Neural cell (in vitro differentiated cells): ENCODE results near the gene PPP1R12C. TPM values are rescaled to one million over a fixed set of nuclear protein-coding genes. Genes with fewer than 3 reads are reported as not detected.

Experiments
- H2AFZ ChIP-seq: fragments of 200-600, 300-800 bp; sonication (generic), shearing (Covaris generic); 2 replicates; pipeline ENCODE4 v1.6.0; 2014; ENCODE audit warnings: low read depth, mild to moderate bottlenecking, antibody characterized with exemption, low read length, moderate library complexity
- H3F3A ChIP-seq: fragments of 200-600 bp; shearing (Covaris generic); 2 replicates; pipeline ENCODE4 v1.6.1; 2016; ENCODE audit warnings: mild to moderate bottlenecking, moderate library complexity, mixed read lengths, antibody characterized with exemption, low read length; ENCODE audit not compliant: insufficient read depth, poor library complexity, severe bottlenecking
- H3K27ac ChIP-seq: fragments of 200-600, 300-800 bp; sonication (generic), shearing (Covaris generic); 2 replicates; pipeline ENCODE4 v1.5.1; 2014; ENCODE audit warnings: mild to moderate bottlenecking, low read length, moderate library complexity
- H3K27me3 ChIP-seq: fragments of 300-800, 200-600 bp; sonication (generic), shearing (Covaris generic); 2 replicates; pipeline ENCODE4 v1.6.0; 2014; ENCODE audit warnings: mild to moderate bottlenecking, low read depth, low read length, moderate library complexity; ENCODE audit not compliant: insufficient read depth
- H3K36me3 ChIP-seq: fragments of 300-800, 200-600 bp; sonication (generic), shearing (Covaris generic); 2 replicates; pipeline ENCODE4 v1.5.1; 2014; ENCODE audit warnings: mild to moderate bottlenecking, antibody characterized with exemption, low read length, moderate library complexity; ENCODE audit not compliant: insufficient read depth
- H3K4me2 ChIP-seq: fragments of 300-800, 200-600 bp; sonication (generic), shearing (Covaris generic); 2 replicates; pipeline ENCODE4 v1.6.0; 2014; ENCODE audit warnings: mild to moderate bottlenecking, low read length
- H3K4me3 ChIP-seq: fragments of 300-800, 200-600 bp; sonication (generic), shearing (Covaris generic); 2 replicates; pipeline ENCODE4 v1.5.1; 2014; ENCODE audit warnings: mild to moderate bottlenecking, low read length, moderate library complexity
- H3K79me2 ChIP-seq: fragments of 200-600 bp; shearing (Covaris generic); replicated peaks from 2 replicates; pipeline ENCODE4 v1.6.0; 2014; ENCODE audit warnings: mild to moderate bottlenecking, low read length, moderate library complexity; ENCODE audit not compliant: insufficient read depth
- H3K9ac ChIP-seq: fragments of 300-800, 200-600 bp; sonication (generic), shearing (Covaris generic); 2 replicates; pipeline ENCODE4 v1.6.1; 2016; ENCODE audit warnings: mild to moderate bottlenecking, low read length, mixed read lengths
- H3K9me2 ChIP-seq: fragments of 200-600 bp; shearing (Covaris generic); 2 replicates; pipeline ENCODE4 v1.6.1; 2016; ENCODE audit warnings: mild to moderate bottlenecking, low read length, mixed read lengths; ENCODE audit not compliant: insufficient read depth
- H3K9me3 ChIP-seq: fragments of 200-600, 300-800 bp; sonication (generic), shearing (Covaris generic); 2 replicates; pipeline ENCODE4 v1.6.1; 2016; ENCODE audit warnings: mild to moderate bottlenecking, mixed run types, low read length, moderate library complexity, mixed read lengths
- H4K20me1 ChIP-seq: fragments of 200-600 bp; shearing (Covaris generic); 2 replicates; pipeline ENCODE4 v1.6.1; 2016; ENCODE audit warnings: mild to moderate bottlenecking, mixed run types; ENCODE audit not compliant: insufficient read depth
- CTCF ChIP-seq: fragments of 450-650 bp; IDR thresholded peaks from 2 replicates; pipeline ENCODE4 v1.5.1; 2014; ENCODE audit warnings: antibody characterized with exemption, mild to moderate bottlenecking, moderate library complexity; ENCODE audit not compliant: poor library complexity, severe bottlenecking
- EP300 ChIP-seq: fragments of 450-650 bp; conservative IDR thresholded peaks from 2 replicates; pipeline ENCODE4 v1.6.1; 2014; ENCODE audit warnings: antibody characterized with exemption, mild to moderate bottlenecking, moderate library complexity; ENCODE audit not compliant: poor library complexity, severe bottlenecking
- EZH2 ChIP-seq: fragments of 200-600, 300-800 bp; shearing (Covaris generic), sonication (generic); IDR thresholded peaks from 2 replicates; pipeline ENCODE4 v1.6.1; 2014; ENCODE audit warnings: antibody characterized with exemption, low read length, borderline replicate concordance, mild to moderate bottlenecking; ENCODE audit not compliant: insufficient read depth, poor library complexity, severe bottlenecking
- MXI1 ChIP-seq: fragments of 450-650 bp; conservative IDR thresholded peaks from 2 replicates; pipeline ENCODE4 v1.6.1; 2014; ENCODE audit warnings: antibody characterized with exemption, mild to moderate bottlenecking; ENCODE audit not compliant: poor library complexity, severe bottlenecking
- POLR2AphosphoS5 ChIP-seq: IDR thresholded peaks from 2 replicates; pipeline ENCODE4 v1.6.1; 2012
- RAD21 ChIP-seq: fragments of 450-650 bp; conservative IDR thresholded peaks from 2 replicates; pipeline ENCODE4 v1.6.1; 2014; ENCODE audit warnings: antibody characterized with exemption, mild to moderate bottlenecking, moderate library complexity
- REST ChIP-seq: IDR thresholded peaks from 2 replicates; pipeline ENCODE4 v1.6.1; 2012; ENCODE audit warnings: borderline replicate concordance
- SMC3 ChIP-seq: fragments of 450-650 bp; conservative IDR thresholded peaks from 2 replicates; pipeline ENCODE4 v1.6.1; 2014; ENCODE audit warnings: antibody characterized with exemption, mild to moderate bottlenecking, moderate library complexity; ENCODE audit not compliant: poor library complexity
- TAF1 ChIP-seq: IDR thresholded peaks from 2 replicates; pipeline ENCODE4 v1.6.1; 2012; ENCODE audit warnings: low read depth
- polyA plus RNA-seq: library from polyadenylated mRNA; depleted of rRNA; stranded (reverse); fragments of >200 nt; gene quantifications from 2 replicates; pipeline ENCODE4 v1.2.3, GENCODE V29; 2014

The PPP1R12C gene
- polyA plus RNA-seq, 1 donor from 2014 or later, result 109 TPM

GRCh38 chr19:55149078-55150003 lies 31.9 kb upstream of the PPP1R12C start, which contains the start of gene TNNT1:
Gene TNNT1, minus strand, starts transcription at chr19:55149206. Its CDS starts 2,049 bp downstream, at chr19:55147157.
- no peaks in the 10 kb centered on the region for H3K9me3 ChIP-seq
- TF ChIP-seq EP300 (no peak), EZH2 (no peak)
- H3K79me2 ChIP-seq, result no peaks in the 10 kb centered on the region
- no peak within 1 kb of the TSS for H2AFZ ChIP-seq
- H3F3A ChIP-seq, result no peaks in the 10 kb centered on the region
- H3K27me3 ChIP-seq, result peaks cover 19% of the 10 kb centered on the region
- no peak within 1 kb of the TSS for H3K4me3 ChIP-seq
- H3K9me2 ChIP-seq, result no peaks in the 10 kb centered on the region
- no peaks in the 10 kb centered on the region for H3K36me3 ChIP-seq
- H4K20me1 ChIP-seq, result no peaks in the 10 kb centered on the region
- H3K9ac ChIP-seq, result no peak within 1 kb of the TSS
- no peak within 1 kb of the TSS for H3K27ac ChIP-seq
- no peak within 1 kb of the TSS for H3K4me2 ChIP-seq

GRCh38 chr19:55147545-55148251 lies 30.3 kb upstream of the PPP1R12C start:
- peaks cover 19% of the 10 kb centered on the region for H3K27me3 ChIP-seq

More at GRCh38 chr19:55147545-55148251, 30.3 kb upstream of the PPP1R12C start:
- Histone ChIP-seq H3K79me2 (no peaks in the 10 kb centered on the region), H4K20me1 (no peaks in the 10 kb centered on the region), H3K9me3 (no peaks in the 10 kb centered on the region), H2AFZ (no peak overlapping the region), H3F3A (no peaks in the 10 kb centered on the region), H3K4me3 (no peak overlapping the region), H3K36me3 (no peaks in the 10 kb centered on the region), H3K9ac (no peak overlapping the region), H3K4me2 (no peak overlapping the region), H3K27ac (no peak overlapping the region), H3K9me2 (no peaks in the 10 kb centered on the region)
- TF ChIP-seq CTCF, result no peak
- TF ChIP-seq EP300, result no peak
- TF ChIP-seq MXI1, result no peak
- no peak for TF ChIP-seq RAD21
- no peak for TF ChIP-seq EZH2
- TF ChIP-seq TAF1, result no peak
- TF ChIP-seq POLR2AphosphoS5, result no peak
- TF ChIP-seq REST, result no peak
- no peak for TF ChIP-seq SMC3
